Measurements from ENCODE around the gene CTDSPL. TPM values are rescaled to one million over a fixed set of nuclear protein-coding genes. Genes with fewer than 3 reads are reported as not detected.
A peak's percentile ranks its signal among the peaks of the same experiment; 100 is the strongest.

The CTDSPL gene
- total and polyA plus RNA-seq, 2 donors: 36.9 to 58.2 TPM

DNA sequence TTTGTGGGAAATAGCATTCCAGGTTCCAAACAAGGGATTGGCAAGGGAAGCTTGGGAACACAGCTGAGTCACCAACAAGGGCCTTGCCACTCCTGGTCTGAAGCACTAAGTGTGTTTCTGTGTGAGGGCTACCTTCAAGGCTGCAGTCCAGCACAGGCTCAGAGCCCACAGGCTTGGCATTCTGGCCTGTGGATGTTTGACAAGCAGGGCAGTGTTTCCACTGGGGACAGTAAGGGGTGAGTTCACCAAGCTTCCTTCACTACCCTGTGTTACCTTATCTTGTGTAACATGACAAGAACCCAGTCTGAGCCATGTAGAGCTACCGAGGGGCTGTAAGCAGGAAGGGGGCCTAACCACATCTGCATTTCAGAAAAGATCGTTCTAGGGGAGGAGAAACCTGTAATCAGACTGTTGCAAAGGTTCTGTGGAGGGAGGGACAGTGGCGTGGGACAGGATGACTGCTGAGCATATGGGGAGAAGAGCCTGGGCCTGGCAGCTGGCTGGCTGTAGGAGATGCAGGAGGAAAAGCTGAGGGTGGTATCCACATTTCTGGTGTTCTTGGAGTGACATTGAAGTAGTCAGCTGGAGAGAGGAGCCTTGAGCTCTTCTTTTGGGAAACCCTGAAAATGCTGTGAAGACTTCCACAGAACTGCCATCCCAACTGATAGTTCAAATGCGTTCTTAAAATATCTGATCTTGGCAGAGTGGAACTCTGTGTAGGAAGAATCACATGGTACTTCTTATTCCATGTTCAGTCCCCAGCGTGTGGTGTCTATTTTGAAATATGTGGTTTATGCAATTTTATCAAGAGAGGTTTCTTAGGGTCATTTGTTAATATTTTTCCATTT lies 61.3 kb downstream of the CTDSPL start:
- no peak overlapping the region for H3K4me3 ChIP-seq (ENCODE audit: low read depth, low read length)
- H3K4me1 ChIP-seq (ENCODE audit: insufficient read depth): peaks cover 2% of the 10 kb centered on the region
- H3K36me3 ChIP-seq (ENCODE audit: insufficient read depth): no peaks in the 10 kb centered on the region
- WGBS: 46% methylated on average over 5 of the region's 5 CpGs
- DNase-seq (ENCODE audit: extremely low spot score): no peak
- H3K27ac ChIP-seq (ENCODE audit: low read depth): peak overlapping the region; percentile 0

DNA sequence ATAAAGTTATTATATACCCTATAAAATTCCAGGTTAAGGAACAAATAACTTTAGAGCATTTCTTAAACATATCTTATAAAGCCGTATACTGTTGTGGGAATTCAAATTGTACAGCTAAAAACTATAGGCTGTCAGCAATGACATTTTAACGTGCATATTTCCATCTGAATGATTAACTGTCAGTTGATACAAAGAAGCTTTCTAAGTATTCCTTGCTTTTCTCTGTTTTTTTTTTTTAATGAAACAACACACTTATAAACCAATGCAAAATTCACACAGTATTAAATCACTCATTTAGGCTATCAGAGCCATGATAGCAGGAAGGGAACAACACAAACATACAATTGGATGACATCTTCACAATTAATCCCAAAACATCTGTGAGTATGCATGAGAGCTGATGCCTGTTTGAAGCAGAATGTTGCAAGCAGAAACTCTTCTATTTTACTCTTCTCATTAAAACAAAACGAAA lies 61.9 kb downstream of the CTDSPL start:
- no peak for DNase-seq (ENCODE audit: extremely low spot score)
- 46% methylated on average over 3 of the region's 3 CpGs for WGBS
- no peak overlapping the region for H3K27ac ChIP-seq (ENCODE audit: low read depth)
- H3K4me1 ChIP-seq (ENCODE audit: insufficient read depth): peaks cover 2% of the 10 kb centered on the region
- H3K36me3 ChIP-seq (ENCODE audit: insufficient read depth): no peaks in the 10 kb centered on the region
- H3K4me3 ChIP-seq (ENCODE audit: low read depth, low read length): no peak overlapping the region

DNA sequence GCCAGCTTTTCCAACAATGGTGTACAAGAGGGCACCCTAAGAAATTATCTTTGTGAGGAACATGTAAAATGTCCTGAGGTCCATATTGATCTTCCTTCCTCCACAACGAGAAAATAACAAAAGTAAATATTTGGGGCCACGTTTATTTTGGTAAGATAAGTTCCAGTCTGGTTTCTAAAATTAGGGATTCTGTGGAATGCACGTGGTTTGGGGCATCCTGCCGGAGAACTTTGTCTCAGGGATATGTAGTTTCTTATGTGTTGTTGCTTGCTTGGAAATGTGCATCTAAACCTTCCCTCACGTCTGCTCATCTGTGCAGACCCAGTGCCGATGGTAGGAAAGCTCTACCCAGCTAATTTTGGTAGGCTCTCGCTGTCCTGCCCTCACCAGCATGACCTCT lies 62.8 kb downstream of the CTDSPL start:
- Histone ChIP-seq H3K4me1 (ENCODE audit: insufficient read depth) (peaks cover 2% of the 10 kb centered on the region), H3K36me3 (ENCODE audit: insufficient read depth) (no peaks in the 10 kb centered on the region), H3K27ac (ENCODE audit: low read depth) (no peak overlapping the region), H3K4me3 (ENCODE audit: low read depth, low read length) (no peak overlapping the region)
- DNase-seq (ENCODE audit: extremely low spot score): no peak
- WGBS: 46% methylated on average over 7 of the region's 7 CpGs

DNA sequence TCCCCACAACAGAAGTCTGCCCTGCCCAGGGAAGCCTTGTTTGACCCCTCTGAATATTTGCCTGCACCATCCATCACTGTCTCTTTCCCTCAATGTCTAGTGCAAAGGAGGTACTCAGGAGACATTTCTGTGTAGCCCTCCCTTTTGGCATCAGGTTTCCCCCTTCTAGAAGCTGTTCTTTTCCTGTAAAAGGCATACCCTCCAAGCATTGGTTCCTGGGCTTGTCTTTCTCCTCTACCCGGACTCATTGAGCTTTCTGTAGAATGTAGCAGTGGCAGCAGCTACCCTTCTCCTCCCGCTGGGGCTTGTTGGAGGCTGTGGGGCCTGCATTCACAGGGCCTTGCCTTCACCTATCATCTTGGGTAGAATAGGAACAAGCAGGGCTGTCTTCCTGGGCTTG lies 63.5 kb downstream of the CTDSPL start:
- 48% methylated on average over 2 of the region's 2 CpGs for WGBS
- Histone ChIP-seq H3K27ac (ENCODE audit: low read depth) (peak overlapping the region; percentile 28), H3K4me1 (ENCODE audit: insufficient read depth) (peaks cover 2% of the 10 kb centered on the region), H3K36me3 (ENCODE audit: insufficient read depth) (no peaks in the 10 kb centered on the region), H3K4me3 (ENCODE audit: low read depth, low read length) (no peak overlapping the region)
- no peak for DNase-seq (ENCODE audit: extremely low spot score)

DNA sequence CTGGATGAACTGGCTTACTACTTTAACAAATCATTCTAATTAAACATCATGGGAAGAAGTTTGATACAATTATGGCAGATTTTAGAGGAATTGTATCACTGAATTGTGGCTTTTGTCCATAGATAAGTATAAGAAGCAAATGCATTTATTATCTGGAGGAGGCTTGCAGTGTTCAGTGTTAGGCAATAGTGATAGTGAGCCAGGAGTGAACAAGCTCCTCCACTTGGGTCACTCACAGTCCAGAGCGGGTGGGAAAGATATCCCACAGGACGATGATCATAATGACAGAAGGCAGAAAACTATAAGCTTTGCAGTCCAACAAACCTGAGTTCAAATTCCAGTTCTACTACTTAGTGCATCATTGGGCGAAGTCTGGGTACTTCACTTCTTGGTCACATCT lies 64.9 kb downstream of the CTDSPL start:
- 93% methylated on average over 3 of the region's 3 CpGs for WGBS
- DNase-seq (ENCODE audit: extremely low spot score): no peak
- peaks cover 1% of the 10 kb centered on the region for H3K4me1 ChIP-seq (ENCODE audit: insufficient read depth)
- H3K27ac ChIP-seq (ENCODE audit: low read depth): no peak overlapping the region
- no peaks in the 10 kb centered on the region for H3K36me3 ChIP-seq (ENCODE audit: insufficient read depth)
- H3K4me3 ChIP-seq (ENCODE audit: low read depth, low read length): no peak overlapping the region

DNA sequence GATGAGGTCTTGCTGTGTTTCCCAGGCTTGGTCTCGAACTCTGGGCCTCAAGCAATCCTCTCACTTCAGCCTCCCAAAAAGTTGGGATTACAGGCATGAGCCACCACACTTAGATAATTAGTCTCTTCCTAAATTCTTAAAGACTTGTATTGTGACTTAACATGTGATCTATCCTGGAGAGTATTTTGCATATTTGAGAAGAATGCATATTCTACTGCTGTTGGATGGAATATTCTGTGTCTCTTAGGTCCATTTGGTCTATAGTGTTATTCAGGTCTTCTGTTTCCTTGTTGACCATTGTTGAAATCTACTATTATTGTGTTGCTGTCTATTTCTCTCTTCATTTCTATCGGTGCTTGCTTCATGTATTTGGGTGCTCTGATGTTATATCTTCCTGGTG lies 68.8 kb downstream of the CTDSPL start:
- DNase-seq (ENCODE audit: extremely low spot score): no peak
- 96% methylated on average over 2 of the region's 2 CpGs for WGBS
- Histone ChIP-seq H3K27ac (ENCODE audit: low read depth) (no peak overlapping the region), H3K4me3 (ENCODE audit: low read depth, low read length) (no peak overlapping the region), H3K4me1 (ENCODE audit: insufficient read depth) (no peaks in the 10 kb centered on the region), H3K36me3 (ENCODE audit: insufficient read depth) (no peaks in the 10 kb centered on the region)

DNA sequence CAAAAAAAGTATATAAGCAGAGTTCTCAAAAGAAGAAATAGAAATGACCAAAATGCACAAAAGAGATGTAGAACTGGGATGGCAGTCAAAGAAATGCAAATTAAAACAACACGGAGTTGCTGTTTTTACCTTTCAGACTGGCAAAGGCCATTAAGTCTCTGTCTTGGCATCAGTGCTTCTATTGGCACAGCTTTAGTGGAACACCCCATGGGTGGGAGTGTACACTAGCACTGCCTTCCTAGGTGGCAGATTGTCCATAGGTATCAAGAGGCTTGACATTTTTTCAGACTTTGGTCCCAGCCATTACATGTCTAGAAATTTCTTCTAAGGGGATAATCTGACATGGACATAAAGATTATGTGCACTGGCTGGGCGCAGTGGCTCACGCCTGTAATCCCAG lies 70.8 kb downstream of the CTDSPL start:
- Histone ChIP-seq H3K4me3 (ENCODE audit: low read depth, low read length) (no peak overlapping the region), H3K4me1 (ENCODE audit: insufficient read depth) (peaks cover 2% of the 10 kb centered on the region), H3K27ac (ENCODE audit: low read depth) (no peak overlapping the region), H3K36me3 (ENCODE audit: insufficient read depth) (no peaks in the 10 kb centered on the region)
- DNase-seq (ENCODE audit: extremely low spot score): no peak
- 74% methylated on average over 3 of the region's 3 CpGs for WGBS

DNA sequence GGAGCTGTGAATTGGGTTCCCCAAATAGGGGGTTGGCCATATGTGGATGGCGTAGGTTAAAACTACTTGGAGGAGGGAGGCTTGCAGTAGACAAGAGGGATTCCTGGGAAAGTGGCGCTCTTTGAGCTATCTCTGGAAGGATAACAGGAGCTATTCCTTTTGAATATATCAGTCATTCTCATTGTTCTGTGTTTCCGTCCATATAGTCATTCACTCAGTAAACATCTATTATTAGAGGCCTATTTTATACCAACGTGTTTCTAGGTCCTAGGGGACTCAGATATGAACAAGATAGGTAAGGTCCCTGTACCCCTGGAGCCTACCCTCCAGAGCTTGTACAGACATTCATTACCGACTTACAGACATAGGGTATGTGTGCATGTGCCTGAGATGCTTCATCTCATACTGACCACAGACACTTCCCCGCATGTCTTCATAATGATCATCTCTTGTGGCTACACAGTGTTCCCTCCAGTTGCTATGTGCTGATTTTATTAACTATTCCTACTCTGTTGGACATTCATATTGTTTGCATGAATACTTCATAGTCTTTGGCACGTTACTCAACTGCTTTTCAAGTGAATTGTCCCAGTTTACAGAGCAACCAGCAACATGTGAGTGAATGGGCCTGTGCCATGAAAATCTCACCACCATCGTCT lies 73.1 kb downstream of the CTDSPL start:
- peaks cover 2% of the 10 kb centered on the region for H3K4me1 ChIP-seq (ENCODE audit: insufficient read depth)
- no peaks in the 10 kb centered on the region for H3K36me3 ChIP-seq (ENCODE audit: insufficient read depth)
- H3K27ac ChIP-seq (ENCODE audit: low read depth): no peak overlapping the region
- 66% methylated on average over 8 of the region's 8 CpGs for WGBS
- no peak overlapping the region for H3K4me3 ChIP-seq (ENCODE audit: low read depth, low read length)
- DNase-seq (ENCODE audit: extremely low spot score): no peak

DNA sequence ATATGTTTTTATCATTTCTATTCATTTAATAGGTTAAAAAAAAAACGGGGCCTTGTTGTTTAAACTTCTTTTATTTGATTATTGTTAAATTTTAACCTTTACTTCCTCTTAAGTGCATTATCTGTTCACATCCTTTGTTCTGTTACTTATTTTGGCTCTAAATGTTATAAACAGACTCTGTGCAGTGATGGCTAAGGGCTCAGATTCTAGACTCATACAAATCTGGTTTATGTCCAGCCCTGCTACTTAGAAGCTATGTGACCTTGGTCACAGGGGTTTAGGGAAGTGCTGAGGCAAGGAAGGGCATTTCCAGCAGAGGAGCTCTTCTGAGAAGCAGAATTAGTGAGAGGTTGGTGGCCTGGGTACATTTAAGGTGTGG lies 73.6 kb downstream of the CTDSPL start:
- H3K27ac ChIP-seq (ENCODE audit: low read depth): no peak overlapping the region
- H3K4me1 ChIP-seq (ENCODE audit: insufficient read depth): peaks cover 2% of the 10 kb centered on the region
- DNase-seq (ENCODE audit: extremely low spot score): no peak
- H3K4me3 ChIP-seq (ENCODE audit: low read depth, low read length): no peak overlapping the region
- no peaks in the 10 kb centered on the region for H3K36me3 ChIP-seq (ENCODE audit: insufficient read depth)
- WGBS: 7% methylated on average over 1 of the region's 1 CpG

DNA sequence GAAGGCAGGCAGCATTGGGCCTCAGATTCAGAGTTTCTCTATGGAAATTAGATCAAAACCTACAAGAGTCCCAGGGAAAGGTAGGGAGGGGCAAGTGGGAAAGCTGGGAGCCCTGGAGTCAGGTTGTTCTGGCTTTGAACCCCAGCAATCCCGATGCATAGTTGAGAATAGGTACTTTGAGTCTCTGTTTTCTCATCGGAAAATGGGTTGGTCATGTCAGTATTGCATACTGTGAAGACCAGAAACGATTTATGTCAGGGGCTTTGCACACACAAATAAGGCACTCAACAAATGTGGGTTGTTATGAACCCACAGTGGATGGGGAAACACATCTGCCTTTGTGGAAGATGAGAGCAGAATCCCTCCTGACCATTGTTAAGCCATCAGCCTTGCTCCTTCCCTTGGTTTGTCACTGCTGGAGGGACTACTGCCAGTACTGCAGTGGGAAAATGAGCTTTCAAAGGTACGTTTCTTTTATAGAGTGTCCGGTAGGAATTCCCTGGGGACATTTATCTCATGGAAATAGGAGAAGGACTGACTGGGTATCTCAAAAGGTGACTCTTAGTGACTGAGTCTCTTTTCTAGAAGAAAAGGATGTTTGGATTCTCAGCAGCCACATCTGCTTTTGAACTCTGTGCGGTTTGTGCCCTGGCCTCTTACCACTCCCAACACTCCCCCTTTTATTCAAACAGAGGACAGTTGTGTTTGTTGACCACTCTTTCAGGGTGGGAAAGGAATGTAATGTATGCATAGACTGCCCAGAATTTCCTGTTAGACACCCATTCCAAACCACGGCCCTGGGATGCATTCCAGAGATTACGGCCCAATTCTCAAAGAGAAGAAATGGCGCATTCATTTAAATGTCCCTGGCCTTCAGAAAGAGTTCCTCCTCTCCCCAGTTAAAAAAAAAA lies 74.3 kb downstream of the CTDSPL start:
- 67% methylated on average over 9 of the region's 9 CpGs for WGBS
- Histone ChIP-seq H3K4me3 (ENCODE audit: low read depth, low read length) (no peak overlapping the region), H3K36me3 (ENCODE audit: insufficient read depth) (no peaks in the 10 kb centered on the region), H3K27ac (ENCODE audit: low read depth) (no peak overlapping the region), H3K4me1 (ENCODE audit: insufficient read depth) (peaks cover 2% of the 10 kb centered on the region)
- DNase-seq (ENCODE audit: extremely low spot score): no peak

DNA sequence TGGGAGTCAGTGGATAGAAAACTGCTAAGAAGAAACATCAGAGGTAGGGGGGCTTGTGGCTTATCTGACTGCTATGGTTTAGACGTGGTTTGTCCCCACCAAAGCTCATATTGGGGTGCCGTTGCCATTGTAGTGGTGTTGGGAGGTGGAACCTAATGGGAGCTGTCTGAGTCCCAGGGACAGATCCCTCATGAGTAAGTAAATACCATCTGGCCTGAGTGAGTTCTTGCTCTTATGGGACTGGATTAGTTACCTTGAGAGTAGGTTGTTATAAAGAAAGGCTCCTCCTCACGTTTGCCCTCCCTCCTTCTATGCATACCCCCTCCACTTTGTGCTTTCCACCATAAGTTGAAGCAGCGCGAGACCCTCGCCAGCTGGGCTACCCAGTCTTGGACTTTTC lies 75.5 kb downstream of the CTDSPL start:
- WGBS: 86% methylated on average over 6 of the region's 6 CpGs
- H3K36me3 ChIP-seq (ENCODE audit: insufficient read depth): no peaks in the 10 kb centered on the region
- no peak overlapping the region for H3K27ac ChIP-seq (ENCODE audit: low read depth)
- no peak for DNase-seq (ENCODE audit: extremely low spot score)
- H3K4me1 ChIP-seq (ENCODE audit: insufficient read depth): peaks cover 7% of the 10 kb centered on the region
- H3K4me3 ChIP-seq (ENCODE audit: low read depth, low read length): no peak overlapping the region

DNA sequence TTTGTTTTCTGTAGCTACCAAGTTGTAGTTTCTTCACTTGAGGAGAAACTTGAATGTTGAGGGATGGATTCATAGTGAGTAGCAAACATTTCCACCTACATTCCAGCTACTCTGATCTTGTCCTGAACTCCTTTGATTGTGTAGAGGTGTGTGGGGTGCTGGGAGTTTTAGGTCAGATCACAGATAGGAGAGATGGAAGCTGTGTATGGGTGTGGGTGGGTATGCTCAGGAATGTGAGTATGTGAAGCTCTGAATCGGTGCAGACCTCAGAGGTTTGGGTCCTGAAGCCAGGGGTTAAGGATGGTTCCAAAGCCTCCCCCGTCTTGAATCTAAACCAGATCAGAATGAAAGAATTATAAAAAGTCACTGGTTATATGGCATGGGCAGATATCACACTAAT lies 76.3 kb downstream of the CTDSPL start:
- DNase-seq (ENCODE audit: extremely low spot score): no peak
- Histone ChIP-seq H3K27ac (ENCODE audit: low read depth) (no peak overlapping the region), H3K4me3 (ENCODE audit: low read depth, low read length) (no peak overlapping the region), H3K4me1 (ENCODE audit: insufficient read depth) (peaks cover 7% of the 10 kb centered on the region), H3K36me3 (ENCODE audit: insufficient read depth) (no peaks in the 10 kb centered on the region)
- WGBS: 81% methylated on average over 2 of the region's 2 CpGs

DNA sequence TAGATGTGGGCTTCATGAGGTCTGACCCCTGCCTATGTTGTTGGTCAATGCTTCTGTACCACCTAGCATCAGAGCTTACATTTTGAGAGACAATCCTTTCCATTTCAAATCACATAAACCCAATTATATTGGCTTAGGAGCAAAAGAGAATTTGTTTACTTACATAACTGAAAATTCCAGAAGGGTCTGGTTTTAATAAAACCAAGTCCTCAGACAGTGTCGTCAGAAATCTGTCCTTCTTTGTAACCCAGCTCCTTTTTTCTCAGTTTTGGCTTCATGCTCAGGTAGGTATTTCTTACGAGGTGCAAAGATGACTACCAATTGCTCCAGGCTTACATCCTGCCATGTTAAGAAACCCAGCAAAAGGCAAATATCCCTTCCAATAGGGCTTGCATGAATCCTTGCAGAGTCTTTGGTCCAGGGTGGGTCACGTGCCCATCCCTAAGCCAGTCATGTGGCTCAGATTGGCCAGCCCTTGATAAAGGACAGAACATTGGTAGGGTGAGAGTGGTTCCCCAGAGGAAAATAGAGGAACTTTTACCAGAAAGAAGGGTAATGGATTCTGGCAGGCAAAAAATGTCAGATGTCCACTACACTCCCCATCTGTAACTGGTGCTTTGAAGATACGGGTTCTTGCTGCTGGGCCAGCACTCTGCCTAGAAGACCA lies 78.7 kb downstream of the CTDSPL start:
- Histone ChIP-seq H3K27ac (ENCODE audit: low read depth) (no peak overlapping the region), H3K4me3 (ENCODE audit: low read depth, low read length) (no peak overlapping the region), H3K4me1 (ENCODE audit: insufficient read depth) (peaks cover 9% of the 10 kb centered on the region), H3K36me3 (ENCODE audit: insufficient read depth) (no peaks in the 10 kb centered on the region)
- no peak for DNase-seq (ENCODE audit: extremely low spot score)
- 83% methylated on average over 4 of the region's 4 CpGs for WGBS
